ENCODE measurements around the gene CHTF18. TPM values are rescaled to one million over a fixed set of nuclear protein-coding genes. Genes with fewer than 3 reads are reported as not detected.
A peak's percentile ranks its signal among the peaks of the same experiment; 100 is the strongest.

The CHTF18 gene
- total and polyA plus RNA-seq, 9 of the 15 experiments (the other 6 are each of a cell fraction or from before 2014, with no cell fraction given), result 2.5 to 123 (median 17.0) TPM

DNA sequence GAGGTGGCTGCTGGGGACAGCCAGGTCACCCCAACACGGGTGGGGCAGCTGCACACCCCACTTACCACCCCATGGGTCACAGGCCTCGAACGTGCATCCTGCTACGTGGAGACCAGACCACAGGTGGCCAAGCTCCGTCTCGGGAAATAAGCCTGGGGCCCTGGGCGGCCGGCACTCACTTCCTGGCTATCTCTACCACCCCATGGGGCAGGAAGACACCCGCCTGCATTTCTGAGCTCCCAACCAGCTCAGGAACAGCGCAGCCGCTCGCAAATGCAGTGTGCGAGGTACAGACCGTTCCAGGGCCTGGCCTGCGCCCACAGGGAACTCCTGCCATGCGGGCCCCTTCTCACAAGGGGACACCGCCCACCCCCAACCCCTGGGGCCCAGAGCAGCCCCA is 17.1 kb downstream of the CHTF18 start:
- Histone ChIP-seq H3K27ac (ENCODE audit: extremely low read depth, low read depth, low read length) (no peak overlapping the region), H3K9ac (ENCODE audit: insufficient read depth in 1 of 2, low read depth in 2 of 2, low read length in 2 of 2) (peak overlapping the region in 1 of 2 experiments; percentile 6; a peak in 1 of 4 replicates), H3K36me3 (ENCODE audit: control insufficient read depth, insufficient read depth, low read length) (no peaks in the 10 kb centered on the region), H3K9me3 (replicated peaks; ENCODE audit: control insufficient read depth, insufficient read depth, low read depth, low read length) (no peaks in the 10 kb centered on the region), H3K4me1 (replicated peaks in 1 of 2; ENCODE audit: control insufficient read depth in 2 of 2, insufficient read depth in 2 of 2, low read length in 2 of 2) (peaks cover 4 to 78% of the 10 kb centered on the region in 2 experiments; a peak in 4 of 5 replicates), H4K20me1 (replicated peaks; ENCODE audit: control insufficient read depth, insufficient read depth, low read length) (peaks cover 7% of the 10 kb centered on the region), H3K9me1 (ENCODE audit: control insufficient read depth, insufficient read depth, low read length) (no peaks in the 10 kb centered on the region), H3K4me3 (no peak overlapping the region), H3K4me2 (ENCODE audit: insufficient read depth, low read length) (no peak overlapping the region), H2AFZ (ENCODE audit: low read depth, low read length) (no peak overlapping the region), H3K27me3 (ENCODE audit: control insufficient read depth in 2 of 2, insufficient read depth in 2 of 2, low read length in 2 of 2) (peaks cover 0 to 3% of the 10 kb centered on the region in 2 experiments; a peak in 1 of 5 replicates), H3K79me2 (ENCODE audit: control insufficient read depth, insufficient read depth, low read length) (peaks cover 6% of the 10 kb centered on the region; the same call in 2 of the 3 replicates)
- in situ Hi-C loops (cut with MboI), result no loop called here
- TF ChIP-seq ZNF282 (CRISPR knock-in tag; IDR thresholded peaks at IDR 0.05), result no peak
- peak; percentile 70 for TF ChIP-seq POLR2G (IDR thresholded peaks at IDR 0.05; ENCODE audit: low read depth, low read length)
- TF ChIP-seq ZNF79 (CRISPR knock-in tag; IDR thresholded peaks at IDR 0.05; ENCODE audit: low read depth), result no peak
- peak; percentile 39; the same call in 1 of the 2 replicates for TF ChIP-seq RBFOX2 (IDR thresholded peaks at IDR 0.05; ENCODE audit: low read depth, low read length)
- TF ChIP-seq XRCC5 (IDR thresholded peaks at IDR 0.05; ENCODE audit: low read depth, low read length), result no peak
- no TSS peak for BruUV-seq (replicated peaks)
- FAIRE-seq (no peak), ATAC-seq (no peak), DNase-seq (ENCODE audit: extremely low read depth in 1 of 4, low spot score in 3 of 4) (no peak)
- WGBS (ENCODE audit: insufficient coverage, low coverage, missing lambda C conversion rate), result 74% methylated on average over 16 of the region's 17 CpGs
- POLR2A ChIA-PET, result interaction anchor here (0.7 to 1.4 kb wide), 3 partner anchors 17 to 768 kb away, joined by 3 read pairs; partner anchors contain the start of genes ANTKMT, CHTF18 and RPUSD1
- intact Hi-C loops (cut with micrococcal nuclease), result loop anchor here (5.0 kb wide), 1 partner anchor 93 kb away; no protein-coding TSS in a partner anchor
- CTCF ChIA-PET (ENCODE audit: low intra/inter-chr PET ratio), result no interaction called here
